ENCODE data around the gene ABITRAM. TPM values are rescaled to one million over a fixed set of nuclear protein-coding genes. Genes with fewer than 3 reads are reported as not detected.
"Not testable (repeated sequence)": the region's sequence is repeated elsewhere in the genome, so short reads cannot be mapped to it uniquely, and the experiment has no call there.

ABITRAM gene
- total and polyA plus RNA-seq, 2 donors (not counting 3 experiments of a cell fraction or from before 2014, with no cell fraction given), result 8.8 to 10.6 TPM

- FAIRE-seq (no peak), DNase-seq (ENCODE audit: low read depth, low spot score) (no peak)
- H2AFZ ChIP-seq (ENCODE audit: low read depth, low read length), result no peak overlapping the region
- TF ChIP-seq POLR2AphosphoS5 (IDR thresholded peaks at IDR 0.05; ENCODE audit: insufficient read depth, low read depth, low read length), result no peak
- no peak for TF ChIP-seq MAX (IDR thresholded peaks at IDR 0.05; ENCODE audit: insufficient read depth, insufficient read length)
- TF ChIP-seq GATA2 (IDR thresholded peaks at IDR 0.05; ENCODE audit: insufficient read depth, insufficient read length, low read depth, low read length), result no peak
- no peak for TF ChIP-seq POLR2A (IDR thresholded peaks at IDR 0.05; ENCODE audit: low read depth, low read length)
- no peak for TF ChIP-seq EZH2 (IDR thresholded peaks at IDR 0.05; ENCODE audit: borderline replicate concordance, low read depth, low read length, severe bottlenecking)
- TF ChIP-seq JUN (IDR thresholded peaks at IDR 0.05; ENCODE audit: borderline replicate concordance, insufficient read depth, insufficient read length, low read depth), result no peak
- TF ChIP-seq MYC (IDR thresholded peaks at IDR 0.05; ENCODE audit: low read depth, low read length), result no peak
- TF ChIP-seq FOS (IDR thresholded peaks at IDR 0.05; ENCODE audit: borderline replicate concordance, insufficient read depth, low read length), result no peak
- no peak for TF ChIP-seq CTCF (IDR thresholded peaks at IDR 0.05; ENCODE audit: extremely low read depth in 1 of 2, insufficient read depth in 1 of 2, low read depth in 1 of 2, low read length in 2 of 2)
- no peak overlapping the region for H3K4me2 ChIP-seq (ENCODE audit: insufficient read depth, low read length)
- ChIA-PET CTCF (interaction anchor here (1.0 to 3.6 kb wide), 3 partner anchors 11 to 43 kb away, joined by 3 to 23 read pairs (median 3); no protein-coding TSS in a partner anchor), POLR2A (no interaction called here)
- no peaks in the 10 kb centered on the region for H3K9me1 ChIP-seq (replicated peaks; ENCODE audit: control insufficient read depth, extremely low read depth, insufficient read depth, low read length)
- H3K79me2 ChIP-seq (ENCODE audit: control insufficient read depth, insufficient read depth, low read length), result no peaks in the 10 kb centered on the region
- H4K20me1 ChIP-seq (replicated peaks; ENCODE audit: control insufficient read depth, extremely low read depth, insufficient read depth, low read length), result no peaks in the 10 kb centered on the region
- H3K9me3 ChIP-seq (replicated peaks; ENCODE audit: control insufficient read depth, insufficient read depth, low read length), result no peaks in the 10 kb centered on the region
- H3K4me3 ChIP-seq (replicated peaks in 1 of 3; ENCODE audit: insufficient read depth in 1 of 3, low read depth in 1 of 3, low read length in 3 of 3), result no peak overlapping the region
- intact Hi-C loops (cut with micrococcal nuclease), result no loop called here
- H3K36me3 ChIP-seq (ENCODE audit: control insufficient read depth in 2 of 2, extremely low read depth in 1 of 2, insufficient read depth in 2 of 2, low read length in 2 of 2), result peaks cover 4 to 10% of the 10 kb centered on the region in 2 experiments
- BruUV-seq (replicated peaks), result no TSS peak
- H3K27ac ChIP-seq (ENCODE audit: insufficient read depth, low read depth, low read length), result no peak overlapping the region
- H3K27me3 ChIP-seq (ENCODE audit: control insufficient read depth in 2 of 2, insufficient read depth in 2 of 2, low read length in 2 of 2), result no peaks in the 10 kb centered on the region
- dilution Hi-C loops (cut with MboI; ENCODE audit: extremely low pct_ligation_motif_present, low sequenced_read_pairs), result no loop called here
- no peak overlapping the region for H3K9ac ChIP-seq (replicated peaks; ENCODE audit: extremely low read depth, insufficient read depth, low read length)
- H3K4me1 ChIP-seq (ENCODE audit: control insufficient read depth, extremely low read depth, insufficient read depth, low read length), result no peaks in the 10 kb centered on the region
These were observed 33.7 kb downstream of the ABITRAM start for GRCh38 chr9:108967916-108968315.

- POLR2A ChIA-PET; H3K4me3 ChIP-seq (replicated peaks in 1 of 3; ENCODE audit: insufficient read depth in 1 of 3, low read depth in 1 of 3, low read length in 3 of 3); H3K27me3 ChIP-seq (ENCODE audit: control insufficient read depth in 2 of 2, insufficient read depth in 2 of 2, low read length in 2 of 2); H3K4me1 ChIP-seq (ENCODE audit: control insufficient read depth, extremely low read depth, insufficient read depth, low read length); H3K4me2 ChIP-seq (ENCODE audit: insufficient read depth, low read length); dilution Hi-C loops (cut with MboI; ENCODE audit: extremely low pct_ligation_motif_present, low sequenced_read_pairs); H3K79me2 ChIP-seq (ENCODE audit: control insufficient read depth, insufficient read depth, low read length); H3K9me1 ChIP-seq (replicated peaks; ENCODE audit: control insufficient read depth, extremely low read depth, insufficient read depth, low read length); H4K20me1 ChIP-seq (replicated peaks; ENCODE audit: control insufficient read depth, extremely low read depth, insufficient read depth, low read length); DNase-seq (ENCODE audit: low read depth, low spot score); intact Hi-C loops (cut with micrococcal nuclease); H3K9me3 ChIP-seq (replicated peaks; ENCODE audit: control insufficient read depth, insufficient read depth, low read length); FAIRE-seq; H3K9ac ChIP-seq (replicated peaks; ENCODE audit: extremely low read depth, insufficient read depth, low read length); BruUV-seq (replicated peaks); H3K27ac ChIP-seq (ENCODE audit: insufficient read depth, low read depth, low read length); H2AFZ ChIP-seq (ENCODE audit: low read depth, low read length); H3K36me3 ChIP-seq (ENCODE audit: control insufficient read depth in 2 of 2, extremely low read depth in 1 of 2, insufficient read depth in 2 of 2, low read length in 2 of 2): not testable (repeated sequence)
- CTCF ChIA-PET, result interaction anchor here (0.7 kb wide), 1 partner anchor 486 kb away, joined by 3 read pairs; no protein-coding TSS in a partner anchor
These were observed 37.2 kb downstream of the ABITRAM start for GRCh38 chr9:108971392-108971791.
